Stimulated activated CD4-positive, alpha-beta T cell treated with anti-CD3 and anti-CD28 coated beads, Interleukin-4, amount 100 ng/mL, for 48 hours (primary cell): Measurements from ENCODE around the gene CFAP141.

Experiments
- DNase-seq, 2 donors: peaks; one replicate each; pipeline ENCODE4 v3.0.0-alpha.2; 2020; ENCODE audit warnings: low read depth in 2 of 2

Gene CFAP141

DNA sequence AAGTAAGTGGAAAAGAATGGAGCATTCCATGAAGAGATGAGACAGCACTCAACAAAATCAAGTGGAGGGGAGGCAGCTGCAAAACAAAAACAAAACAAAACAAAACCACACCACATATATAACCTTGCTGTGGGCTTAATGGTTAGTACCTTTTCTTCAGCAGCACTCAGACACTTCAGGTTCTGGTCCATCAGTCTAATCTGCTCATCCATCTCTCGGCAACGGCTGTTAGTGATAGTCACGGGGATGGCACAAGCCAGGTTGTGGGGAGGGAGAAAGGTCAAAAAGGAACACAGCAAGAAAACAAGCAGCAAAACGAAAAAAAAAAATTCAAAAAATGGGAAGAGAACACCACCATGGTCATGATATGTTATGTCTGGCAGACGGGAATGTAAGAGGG is 34.3 kb downstream of the CFAP141 start:
- DNase-seq, result no peak

DNA sequence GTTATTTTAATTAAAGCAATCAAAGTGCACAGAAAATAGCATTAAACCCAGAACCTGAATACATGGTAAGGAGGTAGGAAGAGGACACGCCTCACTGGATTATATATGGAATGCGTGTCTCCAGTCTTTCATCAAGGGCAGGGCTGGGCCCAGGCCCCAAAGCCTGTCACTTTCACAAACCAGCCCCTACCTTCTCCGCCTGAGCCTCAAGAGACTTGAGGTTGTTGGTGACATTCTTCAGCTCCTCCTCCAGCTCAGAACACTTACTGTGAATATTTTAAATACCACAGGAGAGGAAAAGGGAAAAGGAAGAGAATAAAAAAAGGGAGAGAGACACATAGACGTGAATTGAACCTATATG is 34.9 kb downstream of the CFAP141 start:
- DNase-seq, result no peak

DNA sequence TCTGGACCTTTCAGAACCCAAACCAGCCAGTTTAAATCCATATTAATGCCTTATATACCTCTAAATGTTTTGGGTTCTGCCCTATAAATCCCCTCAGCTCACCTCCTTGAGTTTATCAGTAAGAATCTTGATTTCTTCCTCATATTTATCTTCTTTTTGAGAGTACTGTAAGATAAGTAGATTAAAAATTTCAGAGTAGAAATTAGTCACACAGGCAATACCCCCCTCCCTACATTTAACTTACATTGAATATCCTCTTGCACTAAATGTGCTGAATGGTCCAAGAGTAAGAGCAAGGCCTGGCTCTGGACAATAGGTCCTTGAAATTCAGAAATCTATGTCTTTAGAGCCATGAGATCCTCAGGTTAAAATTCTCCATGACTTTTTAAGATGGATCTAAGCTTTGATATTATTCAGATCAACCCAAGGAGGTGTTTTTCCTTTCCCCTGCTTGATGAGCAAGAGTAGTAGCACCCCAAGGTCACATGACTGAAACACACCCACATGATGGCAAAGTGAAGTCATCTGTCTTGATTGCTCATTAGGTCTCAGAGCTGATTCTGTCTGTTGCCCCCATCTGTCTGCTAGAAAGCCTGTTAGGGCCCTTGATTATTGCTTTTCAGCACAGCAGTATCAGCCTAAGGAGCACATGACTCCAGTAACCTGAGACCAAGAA is 35.4 kb downstream of the CFAP141 start:
- DNase-seq, result peak; percentile 32 to 61

DNA sequence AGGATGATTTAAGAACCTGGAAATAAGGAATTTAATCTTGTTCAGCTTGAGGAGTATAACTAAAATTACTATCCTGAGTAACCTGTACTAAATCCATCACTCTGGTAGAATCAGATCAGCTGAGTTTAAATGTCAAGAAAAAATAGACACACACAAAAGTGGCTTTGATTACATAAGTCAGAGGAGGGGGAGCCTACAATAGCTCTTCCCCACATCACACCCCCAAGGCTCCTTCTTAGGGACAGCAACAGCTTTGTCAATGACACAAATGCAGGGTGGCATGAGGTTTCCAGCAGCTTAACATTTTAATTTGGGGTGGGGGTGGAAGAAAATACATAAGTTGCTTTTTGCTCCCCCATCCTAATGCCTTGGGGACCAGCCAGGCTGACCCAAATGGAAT is 38.7 kb downstream of the CFAP141 start:
- no peak for DNase-seq

GRCh38 chr1:154166207-154166606 is 39.9 kb downstream of the CFAP141 start:
- no peak for DNase-seq

DNA sequence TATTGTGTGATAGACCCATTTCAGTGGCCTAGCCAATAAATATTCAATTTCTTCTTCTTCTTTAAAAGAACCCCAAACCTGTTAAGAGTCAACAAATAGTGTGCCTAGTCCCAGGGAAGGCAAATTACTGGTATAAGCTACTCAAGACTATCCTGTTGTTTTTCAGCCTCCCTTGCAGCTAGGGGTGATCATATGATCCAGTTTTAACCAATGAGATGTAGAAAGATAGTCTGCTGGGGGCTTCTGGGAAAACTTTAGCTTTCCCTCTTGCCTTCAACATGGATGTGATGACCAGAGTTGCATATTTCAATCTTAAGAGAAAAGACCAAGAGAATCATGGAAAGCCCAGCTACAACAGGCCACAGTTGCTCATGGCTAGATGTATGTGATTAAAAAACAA is 46.6 kb downstream of the CFAP141 start:
- DNase-seq, result no peak

GRCh38 chr1:154158307-154159125 is 47.6 kb downstream of the CFAP141 start:
- no peak for DNase-seq

DNA sequence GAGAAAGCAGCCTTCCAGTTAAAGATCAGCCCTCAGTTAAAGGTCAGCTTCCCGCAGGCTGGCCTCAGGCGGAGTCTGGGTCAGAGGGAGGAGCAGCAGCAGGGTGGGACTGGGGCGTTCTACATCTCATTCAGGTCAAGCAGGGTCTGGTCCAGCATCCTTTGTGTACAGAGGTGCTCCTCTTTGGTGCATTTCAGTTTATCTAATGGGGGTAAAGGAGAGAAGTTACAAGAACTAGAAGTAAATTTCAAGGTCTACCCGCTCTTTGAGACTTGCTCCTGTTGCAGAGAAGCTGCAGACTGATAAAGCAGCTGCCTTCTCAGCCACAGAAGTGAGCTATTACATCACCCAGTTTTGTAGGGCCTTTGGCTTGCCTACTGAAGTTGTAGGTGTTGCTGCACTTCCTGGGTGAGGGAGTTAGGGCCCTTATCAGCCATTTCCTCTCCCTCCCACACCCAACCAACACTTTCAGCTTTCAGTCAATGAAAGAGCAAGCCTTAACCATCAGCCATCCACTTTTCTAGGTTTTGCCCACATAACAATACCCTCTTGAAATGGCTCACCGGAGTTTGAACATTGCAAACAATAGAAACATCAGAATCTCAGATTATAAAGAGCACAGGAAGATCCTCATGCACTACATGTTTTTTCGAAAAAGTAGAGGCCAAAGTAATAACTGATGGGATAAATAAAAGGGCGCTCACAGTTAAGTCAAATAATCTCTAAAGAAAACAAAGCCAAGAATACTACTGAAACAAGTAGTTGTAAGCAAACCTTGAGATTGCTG is 48.4 kb downstream of the CFAP141 start:
- peak; percentile 34 to 62 for DNase-seq

DNA sequence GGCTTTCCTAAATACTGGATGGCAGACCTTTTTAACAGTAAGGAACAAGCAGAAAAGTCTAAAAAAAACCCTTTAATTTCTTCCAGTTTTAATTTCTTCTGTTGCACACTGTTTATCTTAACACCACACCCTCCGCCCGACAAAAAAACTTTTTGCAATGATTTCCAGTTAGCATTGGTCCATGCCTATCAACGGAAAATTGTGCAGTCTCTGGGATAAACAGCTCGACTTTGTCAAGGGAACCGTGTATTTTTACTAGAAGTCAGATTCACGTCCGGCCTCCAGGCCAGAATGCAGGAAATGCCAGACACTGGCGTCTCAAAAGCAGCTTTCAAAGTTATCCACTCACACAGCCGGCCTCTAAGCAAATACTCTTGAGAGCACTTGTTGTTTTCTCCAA is 50.9 kb downstream of the CFAP141 start:
- DNase-seq, result no peak

- DNase-seq, result no peak
Observed at GRCh38 chr1:154154534-154155191, 51.5 kb downstream of the CFAP141 start, which contains the start of gene NUP210L. NUP210L (minus strand) TSS chr1:154155073.

DNA sequence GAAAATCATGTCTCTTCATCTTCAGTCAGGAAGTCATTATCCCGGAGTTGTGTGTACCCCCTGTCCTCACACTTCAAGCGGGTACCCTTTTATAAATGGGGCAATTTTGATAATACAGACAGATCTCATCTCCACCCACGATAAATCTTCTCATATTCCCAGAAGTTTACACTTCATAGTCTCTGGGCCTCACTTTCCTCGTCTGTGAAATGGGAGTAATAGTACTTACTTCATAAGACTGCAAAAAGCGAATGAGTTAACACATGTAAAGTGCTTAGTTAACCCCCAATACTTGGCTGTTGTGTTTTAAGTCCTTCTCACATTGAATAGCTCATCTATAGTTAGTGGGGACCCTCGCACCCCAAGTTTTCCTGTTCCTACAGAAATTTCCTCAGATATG is 52.1 kb downstream of the CFAP141 start:
- DNase-seq, result no peak

DNA sequence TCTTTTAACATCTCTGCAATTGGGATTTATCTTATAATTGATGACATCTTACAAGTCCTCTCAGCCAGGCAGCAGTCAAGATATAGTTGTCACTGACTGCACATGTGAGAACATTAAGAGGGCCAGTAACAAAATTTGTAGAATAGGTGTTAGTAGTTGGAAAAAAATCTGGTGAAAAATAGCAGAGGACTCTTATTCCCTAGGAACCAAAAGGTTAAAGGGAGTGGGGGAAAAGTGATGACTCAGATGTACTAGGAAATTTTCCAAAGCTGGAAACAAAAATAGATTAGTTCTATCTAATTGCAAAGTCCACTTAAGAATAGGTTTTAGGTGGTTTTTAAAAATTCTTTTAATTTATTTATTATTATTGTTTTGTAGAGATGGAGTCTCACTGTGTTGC is 54.8 kb downstream of the CFAP141 start:
- no peak for DNase-seq
